NT2/D1 (cell line): ENCODE measurements around the gene ROBO3.

Experiments
- DNase-seq: peaks from one replicate; pipeline ENCODE4 v3.0.0-alpha.2; 2011; ENCODE audit warnings: low read depth, low spot score
- H3K27me3 ChIP-seq: 2 replicates; pipeline ENCODE4 v1.6.0; 2011; ENCODE audit warnings: mild to moderate bottlenecking; ENCODE audit not compliant: insufficient read length, insufficient read depth
- H3K36me3 ChIP-seq: 2 replicates; pipeline ENCODE4 v1.6.1; 2011; ENCODE audit warnings: mild to moderate bottlenecking, low read length, mixed read lengths; ENCODE audit not compliant: insufficient read depth, insufficient read length
- H3K4me1 ChIP-seq: 2 replicates; pipeline ENCODE4 v1.5.1; 2011; ENCODE audit not compliant: insufficient read depth, insufficient read length
- H3K4me3 ChIP-seq: 2 replicates; pipeline ENCODE4 v1.5.1; 2011; ENCODE audit warnings: low read depth; ENCODE audit not compliant: insufficient read length
- H3K9ac ChIP-seq: 2 replicates; pipeline ENCODE4 v1.6.0; 2011; ENCODE audit warnings: low read depth; ENCODE audit not compliant: insufficient read length
- H3K9me3 ChIP-seq: 2 replicates; pipeline ENCODE4 v1.5.1; 2011; ENCODE audit warnings: mild to moderate bottlenecking, low read length; ENCODE audit not compliant: insufficient read depth
- SUZ12 ChIP-seq: IDR thresholded peaks from 2 replicates; pipeline ENCODE4 v1.6.1; 2011; ENCODE audit not compliant: insufficient read length, insufficient read depth; ENCODE audit errors: extremely low read depth
- YY1 ChIP-seq: IDR thresholded peaks from 2 replicates; pipeline ENCODE4 v1.6.1; 2011; ENCODE audit not compliant: insufficient read length, insufficient read depth
- ZNF274 ChIP-seq: IDR thresholded peaks from 2 replicates; pipeline ENCODE4 v1.6.1; 2011; ENCODE audit warnings: mild to moderate bottlenecking, low read depth, low read length

ROBO3 gene

DNA sequence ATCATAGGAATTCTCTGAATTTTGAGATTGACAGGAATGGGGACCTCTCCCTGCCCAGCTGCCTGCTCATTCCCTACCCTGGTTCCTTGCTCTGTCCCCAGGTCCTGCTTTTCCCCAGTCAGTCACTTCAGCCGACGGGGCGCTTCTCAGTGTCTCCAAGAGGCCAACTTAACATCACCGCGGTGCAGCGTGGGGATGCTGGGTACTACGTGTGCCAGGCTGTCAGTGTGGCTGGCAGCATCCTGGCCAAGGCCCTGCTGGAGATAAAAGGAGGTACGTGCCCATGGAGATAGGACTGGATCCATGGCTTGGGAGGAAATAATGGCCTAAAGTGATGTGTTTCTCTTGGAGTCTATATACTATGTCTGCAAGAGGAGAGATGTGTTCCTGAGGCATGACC, 7.0 kb downstream of the ROBO3 start:
- peaks cover 3% of the 10 kb centered on the region for H3K4me1 ChIP-seq
- H3K9ac ChIP-seq = no peak overlapping the region
- H3K27me3 ChIP-seq = peaks cover 68% of the 10 kb centered on the region
- no peak for TF ChIP-seq SUZ12
- TF ChIP-seq YY1 = no peak
- TF ChIP-seq ZNF274 = no peak
- no peak for DNase-seq
- no peaks in the 10 kb centered on the region for H3K9me3 ChIP-seq
- H3K36me3 ChIP-seq = no peaks in the 10 kb centered on the region
- no peak overlapping the region for H3K4me3 ChIP-seq

- Histone ChIP-seq H3K4me1 (peaks cover 3% of the 10 kb centered on the region), H3K4me3 (no peak overlapping the region), H3K36me3 (no peaks in the 10 kb centered on the region), H3K27me3 (peaks cover 65% of the 10 kb centered on the region), H3K9ac (no peak overlapping the region), H3K9me3 (no peaks in the 10 kb centered on the region)
- no peak for DNase-seq
- no peak for TF ChIP-seq YY1
- TF ChIP-seq ZNF274 = no peak
- no peak for TF ChIP-seq SUZ12
Observed at GRCh38 chr11:124872741-124873140, 7.5 kb downstream of the ROBO3 start.

- Histone ChIP-seq H3K9ac (no peak overlapping the region), H3K4me1 (peaks cover 3% of the 10 kb centered on the region), H3K36me3 (no peaks in the 10 kb centered on the region), H3K4me3 (no peak overlapping the region), H3K9me3 (no peaks in the 10 kb centered on the region), H3K27me3 (peaks cover 54% of the 10 kb centered on the region)
- DNase-seq = no peak
- TF ChIP-seq ZNF274 = no peak
- TF ChIP-seq YY1 = no peak
- TF ChIP-seq SUZ12 = no peak
Observed at GRCh38 chr11:124873951-124874350, 8.7 kb downstream of the ROBO3 start.

- Histone ChIP-seq H3K4me3 (no peak overlapping the region), H3K4me1 (peaks cover 3% of the 10 kb centered on the region), H3K9ac (no peak overlapping the region), H3K9me3 (no peaks in the 10 kb centered on the region), H3K36me3 (no peaks in the 10 kb centered on the region), H3K27me3 (peaks cover 49% of the 10 kb centered on the region)
- DNase-seq = no peak
- no peak for TF ChIP-seq YY1
- TF ChIP-seq ZNF274 = no peak
- no peak for TF ChIP-seq SUZ12
Observed at GRCh38 chr11:124874571-124875255, 9.5 kb downstream of the ROBO3 start.

DNA sequence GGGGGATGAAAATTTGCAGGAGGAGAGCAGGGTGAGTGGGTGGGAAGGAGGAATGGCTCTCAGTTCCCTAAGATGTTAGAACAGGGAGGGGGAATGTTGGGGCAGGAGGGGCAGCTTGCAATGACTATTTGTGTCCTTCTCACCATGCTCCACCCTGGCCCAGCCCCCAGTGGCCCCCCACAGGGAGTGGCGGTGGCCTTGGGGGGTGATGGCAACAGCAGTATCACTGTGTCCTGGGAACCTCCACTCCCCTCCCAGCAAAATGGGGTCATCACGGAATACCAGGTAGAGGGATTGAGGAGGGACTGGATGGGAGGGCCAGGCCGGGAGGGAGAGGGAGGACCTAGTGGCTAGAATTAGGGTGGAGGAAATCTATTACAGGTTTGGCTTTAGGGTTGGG, 10.2 kb downstream of the ROBO3 start:
- no peak overlapping the region for H3K9ac ChIP-seq
- peaks cover 42% of the 10 kb centered on the region for H3K27me3 ChIP-seq
- no peaks in the 10 kb centered on the region for H3K36me3 ChIP-seq
- H3K9me3 ChIP-seq = no peaks in the 10 kb centered on the region
- TF ChIP-seq SUZ12 (no peak), YY1 (no peak), ZNF274 (no peak)
- H3K4me1 ChIP-seq = peaks cover 3% of the 10 kb centered on the region
- H3K4me3 ChIP-seq = peak overlapping the region; percentile 51
- no peak for DNase-seq

GRCh38 chr11:124875943-124876817, 10.9 kb downstream of the ROBO3 start:
- no peak for TF ChIP-seq YY1
- TF ChIP-seq SUZ12 = no peak
- no peak for TF ChIP-seq ZNF274
- Histone ChIP-seq H3K27me3 (peaks cover 35% of the 10 kb centered on the region), H3K9ac (peak overlapping the region; percentile 83), H3K4me3 (peak overlapping the region; percentile 51), H3K9me3 (no peaks in the 10 kb centered on the region), H3K4me1 (peaks cover 3% of the 10 kb centered on the region), H3K36me3 (no peaks in the 10 kb centered on the region)
- peak; percentile 91 for DNase-seq

- Histone ChIP-seq H3K36me3 (no peaks in the 10 kb centered on the region), H3K9me3 (no peaks in the 10 kb centered on the region), H3K4me1 (peaks cover 3% of the 10 kb centered on the region), H3K9ac (peak overlapping the region; percentile 70), H3K4me3 (peak overlapping the region; percentile 50), H3K27me3 (peaks cover 27% of the 10 kb centered on the region)
- DNase-seq = no peak
- TF ChIP-seq SUZ12 (no peak), YY1 (no peak), ZNF274 (no peak)
Observed at GRCh38 chr11:124876818-124877630, 11.8 kb downstream of the ROBO3 start.
